ENCODE results near the gene DTX3. TPM values are rescaled to one million over a fixed set of nuclear protein-coding genes. Genes with fewer than 3 reads are reported as not detected.
"Not testable (repeated sequence)": the region's sequence is repeated elsewhere in the genome, so short reads cannot be mapped to it uniquely, and the experiment has no call there.

The DTX3 gene
- total RNA-seq, 1 donor from 2014 or later, result 27.3 TPM

DNA sequence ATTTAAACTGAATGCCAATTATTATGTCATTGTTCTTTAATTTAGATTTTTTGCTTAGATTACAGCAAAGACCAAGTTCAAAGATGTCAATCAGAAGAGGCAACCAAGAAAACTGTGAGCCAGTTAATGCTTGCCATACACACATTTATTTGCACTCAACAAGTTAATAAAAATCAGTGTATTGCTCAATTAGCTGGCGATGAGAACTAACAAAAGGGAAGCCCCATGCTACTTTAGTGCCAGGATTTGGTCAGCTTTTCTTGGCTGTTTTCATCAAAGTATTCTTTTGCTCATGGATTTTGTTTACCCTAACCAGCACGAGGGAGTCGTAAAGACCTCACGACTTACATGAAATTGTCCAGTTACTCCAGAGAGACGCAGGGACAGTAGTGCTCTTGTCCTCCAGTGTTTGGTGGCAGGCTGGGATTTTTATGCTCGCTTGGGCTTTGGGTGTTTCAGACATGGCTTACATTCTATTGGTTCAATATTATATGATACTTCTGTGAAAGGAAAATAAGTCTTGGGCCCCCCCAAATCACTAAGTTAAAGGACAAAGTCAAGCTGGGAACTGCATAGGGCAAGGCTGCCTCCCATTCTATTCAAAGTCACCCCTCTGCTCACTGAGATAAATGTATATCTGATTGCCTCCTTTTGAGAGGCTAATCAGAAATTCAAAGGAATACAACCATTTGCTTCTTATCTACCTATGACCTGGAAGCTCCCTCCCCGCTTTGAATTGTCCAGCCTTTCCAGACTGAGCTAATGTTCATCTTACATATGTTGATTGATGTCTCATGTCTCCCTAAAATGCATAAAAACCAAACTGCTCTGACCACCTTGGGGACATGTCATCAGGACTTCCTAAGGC is 35.8 kb downstream of the DTX3 start:
- Histone ChIP-seq H3K36me3 (ENCODE audit: control insufficient read depth, insufficient read depth, low read length) (no peaks in the 10 kb centered on the region), H3K27me3 (ENCODE audit: control insufficient read depth, insufficient read depth, low read length) (peaks cover 12% of the 10 kb centered on the region), H3K4me3 (ENCODE audit: low read depth, low read length) (no peak overlapping the region)
- TF ChIP-seq CTCF (IDR thresholded peaks at IDR 0.05; ENCODE audit: insufficient read depth, low read length, poor library complexity, severe bottlenecking), result no peak
- DNase-seq (ENCODE audit: low read depth), result no peak

DNA sequence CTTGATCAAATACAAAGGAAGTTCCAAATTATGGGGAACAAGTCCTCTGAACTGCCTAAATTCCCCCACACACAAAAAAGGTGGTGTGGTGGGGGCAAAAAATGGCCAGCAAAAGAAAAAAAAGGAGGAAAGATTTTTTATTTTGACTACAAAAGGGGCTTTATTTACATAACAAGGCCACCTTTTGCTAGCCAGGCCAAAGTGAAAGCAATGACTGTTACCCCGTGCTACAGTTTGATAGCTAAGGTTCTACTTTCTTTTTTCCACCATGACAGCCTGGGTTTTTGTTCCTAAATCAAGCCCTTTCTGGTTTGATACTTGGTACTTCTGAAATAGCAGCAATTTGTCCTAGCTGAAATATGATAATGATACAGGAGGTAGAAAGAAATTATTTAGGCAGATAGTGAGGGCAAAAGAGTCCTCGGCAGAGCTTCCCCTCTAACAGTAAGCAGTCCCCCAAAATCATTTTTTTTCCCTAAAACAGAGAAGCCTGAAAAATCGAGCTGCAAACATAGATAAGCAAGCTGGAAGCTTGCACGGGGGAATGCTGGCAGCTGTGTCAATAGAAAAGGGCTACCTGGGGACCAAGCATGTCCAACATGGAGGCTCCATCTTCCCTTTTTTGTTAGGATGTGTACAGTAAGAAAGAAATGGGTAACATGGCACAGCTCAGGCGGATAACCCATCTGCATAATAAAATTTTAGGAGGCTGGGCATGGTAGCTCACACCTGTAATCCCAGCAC is 37.2 kb downstream of the DTX3 start:
- TF ChIP-seq CTCF (IDR thresholded peaks at IDR 0.05; ENCODE audit: insufficient read depth, low read length, poor library complexity, severe bottlenecking), result no peak
- H3K27me3 ChIP-seq (ENCODE audit: control insufficient read depth, insufficient read depth, low read length), result peaks cover 12% of the 10 kb centered on the region
- no peak overlapping the region for H3K4me3 ChIP-seq (ENCODE audit: low read depth, low read length)
- DNase-seq (ENCODE audit: low read depth), result no peak
- no peaks in the 10 kb centered on the region for H3K36me3 ChIP-seq (ENCODE audit: control insufficient read depth, insufficient read depth, low read length)

- H3K4me3 ChIP-seq (ENCODE audit: low read depth, low read length); H3K36me3 ChIP-seq (ENCODE audit: control insufficient read depth, insufficient read depth, low read length); H3K27me3 ChIP-seq (ENCODE audit: control insufficient read depth, insufficient read depth, low read length); DNase-seq (ENCODE audit: low read depth): not testable (repeated sequence)
Measured at GRCh38 chr12:57645990-57646658, 41.5 kb downstream of the DTX3 start.

- H3K36me3 ChIP-seq (ENCODE audit: control insufficient read depth, insufficient read depth, low read length); DNase-seq (ENCODE audit: low read depth); H3K4me3 ChIP-seq (ENCODE audit: low read depth, low read length); H3K27me3 ChIP-seq (ENCODE audit: control insufficient read depth, insufficient read depth, low read length): not testable (repeated sequence)
Measured at GRCh38 chr12:57646659-57647049, 42.0 kb downstream of the DTX3 start.

- TF ChIP-seq CTCF (IDR thresholded peaks at IDR 0.05; ENCODE audit: insufficient read depth, low read length, poor library complexity, severe bottlenecking), result no peak
- no peak for DNase-seq (ENCODE audit: low read depth)
- no peaks in the 10 kb centered on the region for H3K36me3 ChIP-seq (ENCODE audit: control insufficient read depth, insufficient read depth, low read length)
- H3K27me3 ChIP-seq (ENCODE audit: control insufficient read depth, insufficient read depth, low read length), result no peaks in the 10 kb centered on the region
- H3K4me3 ChIP-seq (ENCODE audit: low read depth, low read length), result no peak overlapping the region
Measured at GRCh38 chr12:57654042-57654441, 49.4 kb downstream of the DTX3 start.

GRCh38 chr12:57655541-57656240 is 51.1 kb downstream of the DTX3 start:
- no peaks in the 10 kb centered on the region for H3K36me3 ChIP-seq (ENCODE audit: control insufficient read depth, insufficient read depth, low read length)
- no peak for TF ChIP-seq CTCF (IDR thresholded peaks at IDR 0.05; ENCODE audit: insufficient read depth, low read length, poor library complexity, severe bottlenecking)
- no peak for DNase-seq (ENCODE audit: low read depth)

GRCh38 chr12:57656408-57656807 is 51.8 kb downstream of the DTX3 start:
- not testable (repeated sequence) for H3K27me3 ChIP-seq (ENCODE audit: control insufficient read depth, insufficient read depth, low read length); H3K36me3 ChIP-seq (ENCODE audit: control insufficient read depth, insufficient read depth, low read length); DNase-seq (ENCODE audit: low read depth); H3K4me3 ChIP-seq (ENCODE audit: low read depth, low read length)

More at GRCh38 chr12:57655541-57656240, 51.1 kb downstream of the DTX3 start:
- Histone ChIP-seq H3K4me3 (ENCODE audit: low read depth, low read length) (no peak overlapping the region), H3K27me3 (ENCODE audit: control insufficient read depth, insufficient read depth, low read length) (no peaks in the 10 kb centered on the region)
